GM18868 (cell line): ENCODE measurements around the gene CFAP97.

ENCODE experiments used
- ATAC-seq: cut with Tn5 transposase; IDR thresholded peaks from one replicate; pipeline ENCODE4 v1.9.1; 2021; ENCODE audit warnings: mild to moderate bottlenecking, moderate library complexity; ENCODE audit not compliant: unreplicated experiment

Gene CFAP97

GRCh38 chr4:185110375-185110823 is 93.4 kb downstream of the CFAP97 start:
- no peak for ATAC-seq

- ATAC-seq, result no peak
Observed at GRCh38 chr4:185109736-185110135, 94.1 kb downstream of the CFAP97 start.
